ENCODE measurements around the gene GLOD5.

The GLOD5 gene

GRCh38 chrX:48737213-48737938 is 24.2 kb upstream of the GLOD5 start:
- POLR2A ChIA-PET = interaction anchor here (1.0 kb wide), 1 partner anchor 163 kb away, joined by 3 read pairs; the partner anchor contains the start of gene RBM3
- CTCF ChIA-PET = no interaction called here
- TF ChIP-seq, protein P1, sequence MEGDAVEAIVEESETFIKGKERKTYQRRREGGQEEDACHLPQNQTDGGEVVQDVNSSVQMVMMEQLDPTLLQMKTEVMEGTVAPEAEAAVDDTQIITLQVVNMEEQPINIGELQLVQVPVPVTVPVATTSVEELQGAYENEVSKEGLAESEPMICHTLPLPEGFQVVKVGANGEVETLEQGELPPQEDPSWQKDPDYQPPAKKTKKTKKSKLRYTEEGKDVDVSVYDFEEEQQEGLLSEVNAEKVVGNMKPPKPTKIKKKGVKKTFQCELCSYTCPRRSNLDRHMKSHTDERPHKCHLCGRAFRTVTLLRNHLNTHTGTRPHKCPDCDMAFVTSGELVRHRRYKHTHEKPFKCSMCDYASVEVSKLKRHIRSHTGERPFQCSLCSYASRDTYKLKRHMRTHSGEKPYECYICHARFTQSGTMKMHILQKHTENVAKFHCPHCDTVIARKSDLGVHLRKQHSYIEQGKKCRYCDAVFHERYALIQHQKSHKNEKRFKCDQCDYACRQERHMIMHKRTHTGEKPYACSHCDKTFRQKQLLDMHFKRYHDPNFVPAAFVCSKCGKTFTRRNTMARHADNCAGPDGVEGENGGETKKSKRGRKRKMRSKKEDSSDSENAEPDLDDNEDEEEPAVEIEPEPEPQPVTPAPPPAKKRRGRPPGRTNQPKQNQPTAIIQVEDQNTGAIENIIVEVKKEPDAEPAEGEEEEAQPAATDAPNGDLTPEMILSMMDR (IDR thresholded peaks at IDR 0.05; ENCODE audit: control extremely low read depth, extremely low read depth, low read depth, missing control alignments) = no peak
- DNase-seq (ENCODE audit: extremely low spot score) = peak; percentile 91

- no peak for DNase-seq (ENCODE audit: extremely low spot score)
- CTCF ChIA-PET = no interaction called here
- TF ChIP-seq, protein P1 (IDR thresholded peaks at IDR 0.05; ENCODE audit: control extremely low read depth, extremely low read depth, low read depth, missing control alignments) = no peak
- POLR2A ChIA-PET = no interaction called here
Measured at GRCh38 chrX:48737940-48738339, 23.6 kb upstream of the GLOD5 start.

GRCh38 chrX:48741834-48742233 is 19.7 kb upstream of the GLOD5 start:
- POLR2A ChIA-PET = no interaction called here
- DNase-seq (ENCODE audit: extremely low spot score) = no peak
- CTCF ChIA-PET = no interaction called here
- TF ChIP-seq, protein P1 (IDR thresholded peaks at IDR 0.05; ENCODE audit: control extremely low read depth, extremely low read depth, low read depth, missing control alignments) = no peak

DNA sequence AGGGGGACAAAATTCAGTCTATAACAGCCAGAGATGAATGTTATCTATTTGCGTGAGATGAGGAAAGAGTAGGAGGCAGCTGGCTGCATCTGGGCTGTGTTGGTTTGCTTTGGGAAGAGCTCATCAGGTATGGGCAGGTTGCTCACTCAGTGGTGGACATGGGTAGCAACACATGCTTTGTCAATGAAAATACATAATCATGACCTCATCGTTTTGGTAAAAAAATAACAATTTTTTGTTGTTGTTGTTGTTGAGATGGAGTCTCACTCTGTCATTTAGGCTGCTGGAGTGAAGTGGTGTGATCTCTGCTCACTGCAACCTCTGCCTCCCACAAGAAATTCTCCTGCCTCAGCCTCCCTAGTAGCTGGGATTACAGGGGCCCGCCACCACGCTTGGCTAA is 16.3 kb upstream of the GLOD5 start:
- ChIA-PET POLR2A (no interaction called here), CTCF (no interaction called here)
- no peak for DNase-seq (ENCODE audit: extremely low spot score)
- TF ChIP-seq, protein P1 (IDR thresholded peaks at IDR 0.05; ENCODE audit: control extremely low read depth, extremely low read depth, low read depth, missing control alignments) = no peak

GRCh38 chrX:48747415-48748016 is 14.0 kb upstream of the GLOD5 start:
- POLR2A ChIA-PET = no interaction called here
- CTCF ChIA-PET = no interaction called here
- no peak for DNase-seq (ENCODE audit: extremely low spot score)
- TF ChIP-seq, protein P1 (IDR thresholded peaks at IDR 0.05; ENCODE audit: control extremely low read depth, extremely low read depth, low read depth, missing control alignments) = no peak

GRCh38 chrX:48749182-48749581 is 12.4 kb upstream of the GLOD5 start:
- CTCF ChIA-PET = no interaction called here
- POLR2A ChIA-PET = no interaction called here
- TF ChIP-seq, protein P1 (IDR thresholded peaks at IDR 0.05; ENCODE audit: control extremely low read depth, extremely low read depth, low read depth, missing control alignments) = no peak

More at GRCh38 chrX:48749182-48749581, 12.4 kb upstream of the GLOD5 start:
- DNase-seq (ENCODE audit: extremely low spot score) = no peak
